Ishikawa (cell line): ENCODE measurements around the gene TNMD.

Experiments used
- CEBPB ChIP-seq: IDR thresholded peaks from 2 replicates; pipeline ENCODE4 v1.6.1; 2012
- CREB1 ChIP-seq: IDR thresholded peaks from 2 replicates; pipeline ENCODE4 v1.6.1; 2012; ENCODE audit warnings: low read depth
- EGR1 ChIP-seq: IDR thresholded peaks from 2 replicates; pipeline ENCODE4 v1.6.1; 2012
- EP300 ChIP-seq: IDR thresholded peaks from 2 replicates; pipeline ENCODE4 v1.6.1; 2012; ENCODE audit warnings: borderline replicate concordance
- FOXM1 ChIP-seq: IDR thresholded peaks from 2 replicates; pipeline ENCODE4 v1.6.1; 2012; ENCODE audit warnings: low read depth, borderline replicate concordance
- NFIC ChIP-seq: IDR thresholded peaks from 2 replicates; pipeline ENCODE4 v1.6.1; 2012
- RAD21 ChIP-seq: IDR thresholded peaks from 2 replicates; pipeline ENCODE4 v1.6.1; 2012; ENCODE audit warnings: low read depth
- REST ChIP-seq: IDR thresholded peaks from 2 replicates; pipeline ENCODE4 v1.6.1; 2012; ENCODE audit warnings: low read depth, mild to moderate bottlenecking
- TAF1 ChIP-seq: IDR thresholded peaks from 2 replicates; pipeline ENCODE4 v1.6.1; 2012; ENCODE audit warnings: low read depth, mild to moderate bottlenecking
- TCF12 ChIP-seq: IDR thresholded peaks from 2 replicates; pipeline ENCODE4 v1.6.1; 2012; ENCODE audit warnings: low read depth
- TEAD4 ChIP-seq: IDR thresholded peaks from 2 replicates; pipeline ENCODE4 v1.6.1; 2012
- USF1 ChIP-seq: IDR thresholded peaks from 2 replicates; pipeline ENCODE4 v1.6.1; 2012
- YY1 ChIP-seq: IDR thresholded peaks from 2 replicates; pipeline ENCODE4 v1.6.1; 2012; ENCODE audit warnings: low read depth
- ZBTB7A ChIP-seq: IDR thresholded peaks from 2 replicates; pipeline ENCODE4 v1.6.1; 2012; ENCODE audit warnings: low read depth
- TF ChIP-seq, protein P1 (sequence below): IDR thresholded peaks from 2 replicates; pipeline ENCODE4 v1.6.1; 2012

Gene TNMD

GRCh38 chrX:100615005-100615404 is 30.3 kb downstream of the TNMD start:
- TF ChIP-seq REST (no peak), CREB1 (no peak), EP300 (no peak), NFIC (no peak), CEBPB (no peak), RAD21 (no peak)
- TF ChIP-seq, protein P1, sequence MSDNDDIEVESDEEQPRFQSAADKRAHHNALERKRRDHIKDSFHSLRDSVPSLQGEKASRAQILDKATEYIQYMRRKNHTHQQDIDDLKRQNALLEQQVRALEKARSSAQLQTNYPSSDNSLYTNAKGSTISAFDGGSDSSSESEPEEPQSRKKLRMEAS: no peak

DNA sequence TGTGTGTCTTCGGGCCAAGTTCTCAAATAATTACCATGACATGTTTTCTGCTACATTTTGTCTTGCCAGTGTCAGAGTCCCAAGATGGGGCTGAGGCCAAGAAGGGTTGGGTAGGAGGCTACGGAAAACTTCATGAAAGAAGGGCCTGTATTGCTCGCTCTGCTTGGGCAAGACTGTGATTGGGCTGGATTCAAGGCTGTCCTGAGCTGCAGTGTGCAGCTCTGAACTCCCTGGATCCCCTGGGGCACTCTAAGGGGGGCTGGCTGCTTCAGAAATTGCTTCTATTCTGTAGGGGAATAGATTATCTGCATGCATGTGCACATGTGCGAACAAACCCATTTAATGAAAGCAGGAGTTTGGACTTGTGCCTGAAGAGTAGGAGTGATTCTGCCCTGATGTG is 38.3 kb downstream of the TNMD start:
- TF ChIP-seq YY1 (no peak), USF1 (no peak), EP300 (no peak), REST (no peak)

GRCh38 chrX:100625985-100626491 is 41.3 kb downstream of the TNMD start:
- TF ChIP-seq EP300 (no peak), ZBTB7A (no peak), RAD21 (no peak), FOXM1 (no peak), USF1 (no peak), CREB1 (no peak), EGR1 (no peak), CEBPB (no peak), TAF1 (no peak), TCF12 (no peak), NFIC (no peak), YY1 (no peak), TEAD4 (no peak)
- TF ChIP-seq, protein P1: no peak

DNA sequence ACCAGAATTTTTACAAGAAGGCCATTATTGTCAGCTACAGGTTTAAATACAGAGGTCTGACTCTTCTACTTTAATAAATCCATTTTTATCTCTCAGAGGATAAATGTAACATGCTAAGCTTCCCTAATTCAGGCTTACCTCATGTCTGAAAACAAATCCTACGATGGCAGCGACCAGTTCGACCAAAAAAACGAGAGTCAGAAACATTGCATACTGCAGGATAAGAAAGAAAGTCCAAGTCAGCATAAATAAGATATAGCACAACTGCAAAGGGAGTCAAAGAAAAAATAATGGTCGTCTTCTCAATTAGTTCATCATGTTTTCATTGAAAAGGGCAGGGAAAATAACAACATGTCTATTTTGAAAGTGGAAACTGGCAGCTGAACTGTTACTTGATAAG is 50.3 kb downstream of the TNMD start:
- no peak for TF ChIP-seq REST
- no peak for TF ChIP-seq NFIC
- no peak for TF ChIP-seq CEBPB
- TF ChIP-seq, protein P1: no peak
- no peak for TF ChIP-seq USF1
- no peak for TF ChIP-seq YY1
- TF ChIP-seq EP300: no peak
- TF ChIP-seq TEAD4: no peak
- no peak for TF ChIP-seq EGR1
- no peak for TF ChIP-seq RAD21
- TF ChIP-seq TCF12: no peak
- TF ChIP-seq ZBTB7A: no peak
- TF ChIP-seq TAF1: no peak
